ENCODE measurements around the gene CXCR5. TPM values are rescaled to one million over a fixed set of nuclear protein-coding genes. Genes with fewer than 3 reads are reported as not detected.

The CXCR5 gene
- polyA plus RNA-seq, 1 donor (not counting 4 experiments of a cell fraction or from before 2014, with no cell fraction given) = not detected

- FAIRE-seq = no peak
- dilution Hi-C loops (cut with MboI; ENCODE audit: extremely low pct_ligation_motif_present, low sequenced_read_pairs) = no loop called here
These were observed 10.0 kb downstream of the CXCR5 start for GRCh38 chr11:118893662-118894061.

GRCh38 chr11:118894192-118894591, 10.5 kb downstream of the CXCR5 start:
- FAIRE-seq = no peak
- peaks cover 3 to 17% of the 10 kb centered on the region in 2 experiments for H3K36me3 ChIP-seq (ENCODE audit: control insufficient read depth in 2 of 2, extremely low read depth in 1 of 2, insufficient read depth in 2 of 2, low read length in 2 of 2)
- H3K4me2 ChIP-seq (ENCODE audit: control insufficient read depth, extremely low read depth, insufficient read depth, low read depth, low read length) = no peak overlapping the region
- no peak for DNase-seq (ENCODE audit: low read depth, low spot score)
- H4K20me1 ChIP-seq (ENCODE audit: control insufficient read depth, extremely low read depth, insufficient read depth, low read length) = peaks cover 5% of the 10 kb centered on the region
- no peak overlapping the region for H2AFZ ChIP-seq (ENCODE audit: control insufficient read depth, low read length)
- no peak overlapping the region for H3K27ac ChIP-seq (ENCODE audit: control insufficient read depth, insufficient read depth, low read length)
- H3K9ac ChIP-seq (ENCODE audit: control insufficient read depth, extremely low read depth, insufficient read depth, low read length) = no peak overlapping the region
- H3K4me3 ChIP-seq (ENCODE audit: control insufficient read depth in 2 of 3, extremely low read depth in 1 of 3, insufficient read depth in 2 of 3, low read depth in 1 of 3, low read length in 3 of 3) = no peak overlapping the region
- no peaks in the 10 kb centered on the region for H3K27me3 ChIP-seq (ENCODE audit: control insufficient read depth, extremely low read depth, insufficient read depth, low read length)
- no peaks in the 10 kb centered on the region for H3K9me3 ChIP-seq (ENCODE audit: control insufficient read depth, low read depth, low read length)
- dilution Hi-C loops (cut with MboI; ENCODE audit: extremely low pct_ligation_motif_present, low sequenced_read_pairs) = no loop called here
- H3K79me2 ChIP-seq (ENCODE audit: control insufficient read depth, insufficient read depth, low read length) = no peaks in the 10 kb centered on the region
- TF ChIP-seq EZH2 (IDR thresholded peaks at IDR 0.05; ENCODE audit: low read length) (no peak), CTCF (optimal IDR thresholded peaks at IDR 0.05 in 1 of 3, IDR thresholded peaks at IDR 0.05 in 1 of 3, conservative IDR thresholded peaks at IDR 0.05 in 1 of 3; ENCODE audit: extremely low read depth in 1 of 3, insufficient read depth in 2 of 3, low read length in 3 of 3) (no peak)
- peaks cover 10% of the 10 kb centered on the region for H3K4me1 ChIP-seq (ENCODE audit: control insufficient read depth, extremely low read depth, insufficient read depth, low read length)
- no peaks in the 10 kb centered on the region for H3K9me1 ChIP-seq (ENCODE audit: control insufficient read depth, extremely low read depth, insufficient read depth, low read length)

More at GRCh38 chr11:118893662-118894061, 10.0 kb downstream of the CXCR5 start:
- Histone ChIP-seq H3K4me1 (ENCODE audit: control insufficient read depth, extremely low read depth, insufficient read depth, low read length) (peaks cover 10% of the 10 kb centered on the region), H2AFZ (ENCODE audit: control insufficient read depth, low read length) (no peak overlapping the region), H3K27me3 (ENCODE audit: control insufficient read depth, extremely low read depth, insufficient read depth, low read length) (no peaks in the 10 kb centered on the region), H3K4me2 (ENCODE audit: control insufficient read depth, extremely low read depth, insufficient read depth, low read depth, low read length) (no peak overlapping the region), H3K9me3 (ENCODE audit: control insufficient read depth, low read depth, low read length) (no peaks in the 10 kb centered on the region), H3K9me1 (ENCODE audit: control insufficient read depth, extremely low read depth, insufficient read depth, low read length) (no peaks in the 10 kb centered on the region), H3K9ac (ENCODE audit: control insufficient read depth, extremely low read depth, insufficient read depth, low read length) (no peak overlapping the region), H3K79me2 (ENCODE audit: control insufficient read depth, insufficient read depth, low read length) (no peaks in the 10 kb centered on the region), H3K27ac (ENCODE audit: control insufficient read depth, insufficient read depth, low read length) (no peak overlapping the region), H4K20me1 (ENCODE audit: control insufficient read depth, extremely low read depth, insufficient read depth, low read length) (peaks cover 5% of the 10 kb centered on the region), H3K4me3 (ENCODE audit: control insufficient read depth in 2 of 3, extremely low read depth in 1 of 3, insufficient read depth in 2 of 3, low read depth in 1 of 3, low read length in 3 of 3) (no peak overlapping the region), H3K36me3 (ENCODE audit: control insufficient read depth in 2 of 2, extremely low read depth in 1 of 2, insufficient read depth in 2 of 2, low read length in 2 of 2) (peaks cover 0 to 13% of the 10 kb centered on the region in 2 experiments)
- TF ChIP-seq CTCF (optimal IDR thresholded peaks at IDR 0.05 in 1 of 3, IDR thresholded peaks at IDR 0.05 in 1 of 3, conservative IDR thresholded peaks at IDR 0.05 in 1 of 3; ENCODE audit: extremely low read depth in 1 of 3, insufficient read depth in 2 of 3, low read length in 3 of 3) (no peak), EZH2 (IDR thresholded peaks at IDR 0.05; ENCODE audit: low read length) (no peak)
- DNase-seq (ENCODE audit: low read depth, low spot score) = no peak

All from keratinocyte (primary cell).